HG02759 (cell line): Measurements from ENCODE around the gene FERMT3.
A peak's percentile ranks its signal among the peaks of the same experiment; 100 is the strongest.

Source experiments
- ATAC-seq: cut with Tn5 transposase; IDR thresholded peaks from one replicate; pipeline ENCODE4 v1.9.1; 2021; ENCODE audit warnings: mild to moderate bottlenecking, moderate library complexity; ENCODE audit not compliant: unreplicated experiment

Gene FERMT3

GRCh38 chr11:64219354-64219684 lies 12.8 kb downstream of the FERMT3 start:
- no peak for ATAC-seq

GRCh38 chr11:64219755-64220154 lies 13.2 kb downstream of the FERMT3 start:
- no peak for ATAC-seq

GRCh38 chr11:64220271-64220670 lies 13.8 kb downstream of the FERMT3 start:
- no peak for ATAC-seq

- no peak for ATAC-seq
Observed at GRCh38 chr11:64220798-64221197, 14.3 kb downstream of the FERMT3 start.

- no peak for ATAC-seq
Observed at GRCh38 chr11:64222651-64223000, 16.1 kb downstream of the FERMT3 start.

- ATAC-seq = no peak
Observed at GRCh38 chr11:64223001-64223651, 16.6 kb downstream of the FERMT3 start.

- ATAC-seq = no peak
Observed at GRCh38 chr11:64224151-64224890, 17.8 kb downstream of the FERMT3 start.

GRCh38 chr11:64224891-64225607 lies 18.5 kb downstream of the FERMT3 start:
- ATAC-seq = no peak

GRCh38 chr11:64225608-64226506 lies 19.3 kb downstream of the FERMT3 start, which contains the start of the genes NUDT22 and TRPT1:
TSS of gene NUDT22 (plus strand) at chr11:64226274. CDS start at chr11:64226653, 379 bp downstream.
TSS of gene TRPT1 (minus strand) at chr11:64226186. CDS start at chr11:64225860, 326 bp downstream.
- peak; percentile 46 for ATAC-seq

- peak; percentile 32 for ATAC-seq
Observed at GRCh38 chr11:64226507-64227051, 20.1 kb downstream of the FERMT3 start.

- ATAC-seq = no peak
Observed at GRCh38 chr11:64227405-64227956, 21.0 kb downstream of the FERMT3 start.

GRCh38 chr11:64229090-64229743 lies 22.7 kb downstream of the FERMT3 start:
- no peak for ATAC-seq

- no peak for ATAC-seq
Observed at GRCh38 chr11:64229744-64230170, 23.2 kb downstream of the FERMT3 start.

- peak; percentile 43 for ATAC-seq
Observed at GRCh38 chr11:64230171-64230984, 23.9 kb downstream of the FERMT3 start, which contains the start of gene DNAJC4. TSS of gene DNAJC4 (plus strand) at chr11:64230548. CDS start at chr11:64230855, 307 bp downstream.

- ATAC-seq = no peak
Observed at GRCh38 chr11:64230985-64231365, 24.5 kb downstream of the FERMT3 start.

GRCh38 chr11:64231546-64231945 lies 25.0 kb downstream of the FERMT3 start:
- no peak for ATAC-seq

- no peak for ATAC-seq
Observed at GRCh38 chr11:64232182-64232966, 25.9 kb downstream of the FERMT3 start.

- no peak for ATAC-seq
Observed at GRCh38 chr11:64232967-64233315, 26.4 kb downstream of the FERMT3 start.
